Panc1 (cell line): ENCODE measurements around the gene TMEM101.

Source experiments
- CTCF ChIP-seq: fragments of 450-650 bp; IDR thresholded peaks from 2 replicates; pipeline ENCODE4 v1.5.1; 2017; ENCODE audit warnings: mild to moderate bottlenecking
- POLR2AphosphoS5 ChIP-seq: IDR thresholded peaks from 2 replicates; pipeline ENCODE4 v1.6.1; 2012; ENCODE audit warnings: mild to moderate bottlenecking, low read depth, low read length, moderate library complexity
- SIN3A ChIP-seq: IDR thresholded peaks from 2 replicates; pipeline ENCODE4 v1.6.1; 2012; ENCODE audit warnings: low read depth, mild to moderate bottlenecking, low read length, moderate library complexity, borderline replicate concordance; ENCODE audit not compliant: insufficient read depth
- TCF7L2 ChIP-seq: IDR thresholded peaks from 2 replicates; pipeline ENCODE4 v1.6.1; 2011; ENCODE audit warnings: mild to moderate bottlenecking, low read depth, low read length, inconsistent platforms
- TF ChIP-seq, protein P1 (sequence below), 2 experiments: IDR thresholded peaks; 2 replicates each; pipeline ENCODE4 v1.6.1; 2011 to 2012; ENCODE audit warnings: low read depth in 2 of 2, control low read depth in 1 of 2, low read length in 1 of 2, mild to moderate bottlenecking in 1 of 2, moderate library complexity in 1 of 2; ENCODE audit not compliant: insufficient read depth in 1 of 2

- no peak for TF ChIP-seq POLR2AphosphoS5
- no peak for TF ChIP-seq CTCF
- TF ChIP-seq, protein P1, sequence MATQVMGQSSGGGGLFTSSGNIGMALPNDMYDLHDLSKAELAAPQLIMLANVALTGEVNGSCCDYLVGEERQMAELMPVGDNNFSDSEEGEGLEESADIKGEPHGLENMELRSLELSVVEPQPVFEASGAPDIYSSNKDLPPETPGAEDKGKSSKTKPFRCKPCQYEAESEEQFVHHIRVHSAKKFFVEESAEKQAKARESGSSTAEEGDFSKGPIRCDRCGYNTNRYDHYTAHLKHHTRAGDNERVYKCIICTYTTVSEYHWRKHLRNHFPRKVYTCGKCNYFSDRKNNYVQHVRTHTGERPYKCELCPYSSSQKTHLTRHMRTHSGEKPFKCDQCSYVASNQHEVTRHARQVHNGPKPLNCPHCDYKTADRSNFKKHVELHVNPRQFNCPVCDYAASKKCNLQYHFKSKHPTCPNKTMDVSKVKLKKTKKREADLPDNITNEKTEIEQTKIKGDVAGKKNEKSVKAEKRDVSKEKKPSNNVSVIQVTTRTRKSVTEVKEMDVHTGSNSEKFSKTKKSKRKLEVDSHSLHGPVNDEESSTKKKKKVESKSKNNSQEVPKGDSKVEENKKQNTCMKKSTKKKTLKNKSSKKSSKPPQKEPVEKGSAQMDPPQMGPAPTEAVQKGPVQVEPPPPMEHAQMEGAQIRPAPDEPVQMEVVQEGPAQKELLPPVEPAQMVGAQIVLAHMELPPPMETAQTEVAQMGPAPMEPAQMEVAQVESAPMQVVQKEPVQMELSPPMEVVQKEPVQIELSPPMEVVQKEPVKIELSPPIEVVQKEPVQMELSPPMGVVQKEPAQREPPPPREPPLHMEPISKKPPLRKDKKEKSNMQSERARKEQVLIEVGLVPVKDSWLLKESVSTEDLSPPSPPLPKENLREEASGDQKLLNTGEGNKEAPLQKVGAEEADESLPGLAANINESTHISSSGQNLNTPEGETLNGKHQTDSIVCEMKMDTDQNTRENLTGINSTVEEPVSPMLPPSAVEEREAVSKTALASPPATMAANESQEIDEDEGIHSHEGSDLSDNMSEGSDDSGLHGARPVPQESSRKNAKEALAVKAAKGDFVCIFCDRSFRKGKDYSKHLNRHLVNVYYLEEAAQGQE (IDR thresholded peaks at IDR 0.05; ENCODE audit: insufficient read depth in 1 of 2, low read depth in 2 of 2, low read length in 1 of 2) = no peak
- TF ChIP-seq SIN3A = no peak
- no peak for TF ChIP-seq TCF7L2
These were observed 3.7 kb downstream of the TMEM101 start for GRCh38 chr17:44010966-44011647.
